AG10803 (cell line): ENCODE measurements around the gene PRSS33.

Experiments
- DNase-seq: peaks from one replicate; pipeline ENCODE4 v3.0.0; 2010; ENCODE audit warnings: low read depth
- H3K4me3 ChIP-seq: 2 replicates; pipeline ENCODE4 v1.5.1; 2011; ENCODE audit warnings: mild to moderate bottlenecking, low read length, control low read depth
- TF ChIP-seq, protein P1 (sequence below): conservative IDR thresholded peaks from 2 replicates; pipeline ENCODE4 v1.5.1; 2011; ENCODE audit warnings: mild to moderate bottlenecking, low read length, control low read depth, inconsistent platforms

PRSS33 gene

DNA sequence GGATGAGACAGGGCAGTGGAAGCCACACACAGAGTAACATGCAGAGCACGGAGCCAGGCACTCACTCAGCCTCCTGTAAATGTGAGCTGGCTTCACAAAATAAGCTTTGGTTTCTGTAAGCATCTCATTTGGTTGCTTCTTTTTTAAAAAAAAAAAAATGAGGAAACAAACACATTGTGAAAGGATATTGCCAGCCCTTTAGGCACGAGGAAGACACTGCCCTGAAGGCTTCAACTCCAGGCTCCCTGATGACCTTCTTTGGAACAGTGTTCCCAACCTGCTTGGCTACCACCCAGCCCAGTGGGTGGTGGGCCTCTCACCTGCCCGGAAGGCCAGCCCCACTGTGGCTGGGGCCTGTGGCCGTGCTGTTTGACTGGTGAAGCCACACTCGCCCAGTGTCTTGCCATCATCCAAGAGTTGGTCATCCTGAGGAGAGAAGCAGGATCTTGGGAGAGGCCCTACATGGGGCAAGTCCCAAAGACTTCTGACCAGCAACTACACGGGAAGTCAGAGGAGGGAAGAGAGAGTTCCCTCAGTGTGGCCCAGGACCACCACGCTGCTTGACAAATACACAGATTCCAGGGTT, 12.1 kb downstream of the PRSS33 start:
- no peak for DNase-seq
- TF ChIP-seq, protein P1, sequence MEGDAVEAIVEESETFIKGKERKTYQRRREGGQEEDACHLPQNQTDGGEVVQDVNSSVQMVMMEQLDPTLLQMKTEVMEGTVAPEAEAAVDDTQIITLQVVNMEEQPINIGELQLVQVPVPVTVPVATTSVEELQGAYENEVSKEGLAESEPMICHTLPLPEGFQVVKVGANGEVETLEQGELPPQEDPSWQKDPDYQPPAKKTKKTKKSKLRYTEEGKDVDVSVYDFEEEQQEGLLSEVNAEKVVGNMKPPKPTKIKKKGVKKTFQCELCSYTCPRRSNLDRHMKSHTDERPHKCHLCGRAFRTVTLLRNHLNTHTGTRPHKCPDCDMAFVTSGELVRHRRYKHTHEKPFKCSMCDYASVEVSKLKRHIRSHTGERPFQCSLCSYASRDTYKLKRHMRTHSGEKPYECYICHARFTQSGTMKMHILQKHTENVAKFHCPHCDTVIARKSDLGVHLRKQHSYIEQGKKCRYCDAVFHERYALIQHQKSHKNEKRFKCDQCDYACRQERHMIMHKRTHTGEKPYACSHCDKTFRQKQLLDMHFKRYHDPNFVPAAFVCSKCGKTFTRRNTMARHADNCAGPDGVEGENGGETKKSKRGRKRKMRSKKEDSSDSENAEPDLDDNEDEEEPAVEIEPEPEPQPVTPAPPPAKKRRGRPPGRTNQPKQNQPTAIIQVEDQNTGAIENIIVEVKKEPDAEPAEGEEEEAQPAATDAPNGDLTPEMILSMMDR: no peak

DNA sequence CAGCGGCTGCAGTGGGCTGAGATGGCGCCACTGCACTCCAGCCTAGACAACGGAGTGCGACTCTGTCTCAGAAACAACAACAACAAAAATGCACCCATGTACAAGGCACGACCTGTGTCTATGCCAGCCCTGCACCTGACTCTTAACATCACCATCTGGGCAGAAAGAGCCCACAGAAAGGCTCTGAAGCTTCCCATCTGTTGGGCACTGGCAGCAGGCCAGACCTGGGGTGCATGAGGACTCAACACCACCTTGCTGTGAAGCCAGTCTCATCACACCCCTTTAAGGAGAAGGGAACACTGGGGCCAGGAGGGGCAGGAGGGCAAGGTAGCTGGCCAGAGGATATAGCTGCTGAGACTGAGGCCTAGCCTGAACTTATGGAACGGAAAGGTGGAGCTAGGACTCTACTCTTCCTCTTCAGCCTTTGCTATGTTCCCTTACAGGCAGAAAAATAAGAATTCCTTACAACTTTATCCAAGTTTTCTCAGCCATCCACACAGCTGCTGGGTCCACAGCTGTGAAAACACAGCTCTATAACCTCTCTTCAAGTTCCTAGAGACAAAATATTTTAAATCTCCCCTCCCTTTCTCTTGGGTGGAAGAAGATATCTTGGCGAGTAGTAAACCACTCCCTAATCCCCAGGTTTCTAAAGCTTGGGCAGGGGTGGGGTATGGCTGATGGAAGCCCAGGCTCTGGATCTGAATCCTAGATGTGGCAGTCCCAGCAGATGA, 13.0 kb downstream of the PRSS33 start:
- DNase-seq: no peak
- H3K4me3 ChIP-seq: no peak overlapping the region
- TF ChIP-seq, protein P1: no peak

More for the DNA sequence above, 12.1 kb downstream of the PRSS33 start:
- no peak overlapping the region for H3K4me3 ChIP-seq

DNA sequence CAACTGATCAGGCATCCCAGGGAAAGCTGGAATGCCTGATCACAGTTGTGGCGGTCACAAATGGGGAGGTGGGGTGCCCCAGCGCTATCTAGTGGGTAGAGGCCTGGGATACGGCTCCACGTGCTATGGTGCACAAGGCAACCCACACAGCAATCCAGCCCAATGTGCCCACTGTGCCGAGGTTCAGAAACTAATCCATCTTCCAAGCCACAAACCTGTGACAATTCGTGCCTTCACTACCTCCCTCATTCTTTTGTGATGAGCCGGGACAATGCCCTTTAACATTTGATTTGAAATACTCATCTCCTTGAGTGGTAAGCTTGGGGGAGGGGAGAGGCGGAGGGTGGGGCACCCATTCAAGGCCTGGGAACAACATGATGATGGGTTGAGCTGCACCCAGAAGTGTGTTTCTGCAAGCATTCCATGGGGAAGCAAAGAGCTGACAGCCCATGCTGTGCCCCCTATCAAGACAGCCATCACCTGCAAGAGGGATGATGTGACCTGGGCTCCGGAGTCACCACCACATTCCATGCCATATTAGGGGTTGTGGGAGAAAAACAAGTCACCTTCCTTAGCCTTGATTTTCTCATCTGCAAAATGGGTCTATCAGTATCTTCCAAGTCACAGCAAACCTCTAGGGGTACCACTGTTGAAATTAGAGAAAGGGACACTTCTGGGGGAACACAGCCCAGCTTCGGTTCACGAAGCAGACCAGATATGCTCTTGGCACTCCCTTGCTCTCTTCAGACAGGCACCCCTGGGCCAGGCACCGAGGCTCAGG, 14.0 kb downstream of the PRSS33 start:
- TF ChIP-seq, protein P1: no peak
- peak; percentile 40 for DNase-seq
- H3K4me3 ChIP-seq: no peak overlapping the region

DNA sequence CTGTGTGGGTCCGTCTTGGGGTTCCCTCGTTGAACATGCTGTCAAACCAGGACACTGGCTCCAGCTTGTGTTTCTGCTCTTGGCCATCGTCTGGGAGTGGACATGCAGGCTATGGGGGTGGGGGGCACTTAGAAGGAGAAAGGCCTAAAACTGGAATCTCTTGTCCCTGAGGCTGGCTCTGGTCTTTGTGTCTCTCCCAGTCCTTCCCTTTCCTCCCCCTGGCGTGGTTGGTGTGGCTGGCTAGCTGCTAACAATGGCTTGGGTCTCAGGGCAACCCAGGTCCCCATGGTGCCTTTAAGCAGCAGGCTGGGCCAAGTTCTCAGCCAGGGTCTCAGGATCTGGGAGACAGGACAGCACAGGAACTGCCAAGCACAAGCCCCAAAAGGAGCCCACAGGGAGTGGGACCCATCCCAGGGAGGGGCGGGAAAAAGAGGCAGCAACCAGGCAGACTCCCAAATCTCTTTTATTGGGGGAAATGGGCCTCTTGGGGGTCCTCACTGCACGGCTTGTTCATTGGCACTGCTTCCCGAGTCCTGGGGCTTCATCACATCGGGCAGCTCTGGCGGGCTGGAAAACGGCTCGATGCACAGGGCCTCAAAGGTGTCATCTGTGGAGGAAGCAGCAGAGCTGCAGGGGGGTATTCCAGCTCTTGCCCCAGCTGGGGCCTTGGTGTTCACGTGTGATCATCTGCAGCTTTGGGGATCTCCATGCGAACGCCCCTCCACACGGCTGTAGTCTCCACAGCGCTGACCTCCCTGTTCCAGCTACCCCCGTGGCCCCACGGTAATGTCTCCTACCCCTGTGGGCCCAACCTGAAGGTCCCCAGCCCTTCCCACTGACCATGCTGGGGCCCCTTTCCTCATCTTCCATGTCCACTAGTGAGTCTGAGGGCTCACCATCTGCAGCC, 15.6 kb downstream of the PRSS33 start:
- DNase-seq: no peak
- TF ChIP-seq, protein P1: no peak
- no peak overlapping the region for H3K4me3 ChIP-seq

DNA sequence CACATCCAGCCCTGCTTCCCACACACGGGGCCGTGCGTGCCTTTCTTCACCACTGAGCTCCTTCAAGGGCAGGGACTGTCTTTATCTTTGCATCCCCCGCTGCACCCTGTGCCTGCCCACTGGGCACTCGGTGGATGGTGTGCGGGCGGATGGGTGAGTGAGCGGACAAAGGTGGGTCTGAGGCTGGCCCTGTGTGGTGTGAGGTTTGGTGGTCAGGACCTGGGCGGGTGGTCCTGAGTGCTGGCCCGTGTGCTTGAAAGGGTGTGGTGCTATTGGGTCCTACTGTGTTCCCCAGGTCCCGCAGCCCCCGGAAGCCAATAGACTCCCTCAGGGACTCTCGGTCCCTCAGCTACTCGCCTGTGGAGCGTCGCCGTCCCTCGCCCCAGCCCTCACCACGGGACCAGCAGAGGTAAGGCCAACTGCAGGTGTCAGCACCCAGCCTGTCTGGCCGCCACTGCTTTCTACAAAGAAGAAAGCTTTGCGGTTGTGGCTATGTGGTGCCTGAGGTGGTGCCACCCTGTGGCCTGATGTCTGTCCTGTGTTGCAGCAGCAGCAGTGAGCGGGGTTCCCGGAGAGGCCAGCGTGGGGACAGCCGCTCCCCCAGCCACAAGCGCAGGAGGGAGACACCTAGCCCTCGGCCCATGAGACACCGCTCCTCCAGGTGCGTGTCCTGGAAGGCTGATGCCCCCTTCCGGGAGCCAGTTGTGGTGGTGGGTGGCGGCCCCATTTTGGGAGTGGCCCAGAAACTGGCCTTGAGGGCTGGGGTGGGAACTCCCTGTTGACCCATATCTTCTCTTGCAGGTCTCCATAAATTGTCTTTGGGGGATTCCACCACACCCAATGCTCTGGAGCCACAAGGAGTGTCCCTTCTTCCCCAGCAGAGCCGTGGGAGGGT, 17.1 kb downstream of the PRSS33 start:
- TF ChIP-seq, protein P1: no peak
- DNase-seq: no peak
- no peak overlapping the region for H3K4me3 ChIP-seq

DNA sequence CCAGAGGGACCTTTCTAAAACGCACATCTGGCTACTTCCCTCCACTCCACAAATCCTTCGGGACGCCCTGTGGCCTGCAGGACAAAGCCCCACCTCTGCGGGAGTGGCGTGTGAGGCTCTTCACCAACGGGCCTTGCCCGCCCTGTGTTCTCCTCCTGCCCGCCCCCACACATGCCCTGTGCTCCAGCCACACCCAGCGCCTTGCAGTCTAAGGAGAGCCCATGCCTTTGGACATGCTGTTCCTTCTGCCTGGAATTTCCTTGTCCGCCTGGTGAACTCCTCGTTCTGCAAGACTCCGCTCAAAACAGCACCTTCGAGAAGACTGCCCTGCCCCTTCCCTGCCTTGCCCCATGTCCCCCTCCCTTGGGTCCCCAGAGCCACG, 17.7 kb downstream of the PRSS33 start:
- no peak overlapping the region for H3K4me3 ChIP-seq
- peak; percentile 29 for DNase-seq
- TF ChIP-seq, protein P1: no peak
